ENCODE measurements around the gene OSTN.
A peak's percentile ranks its signal among the peaks of the same experiment; 100 is the strongest.
"Not testable (repeated sequence)": the region's sequence is repeated elsewhere in the genome, so short reads cannot be mapped to it uniquely, and the experiment has no call there.

The OSTN gene

GRCh38 chr3:191198932-191199331 is at the start of gene OSTN:
OSTN (plus strand) TSS chr3:191199241; CDS start chr3:191212533, 13,292 bp downstream.
- no peak for DNase-seq

- no peak for DNase-seq
These were observed 47.4 kb upstream of the OSTN start for GRCh38 chr3:191151653-191152052.

GRCh38 chr3:191154827-191155226 is 44.2 kb upstream of the OSTN start:
- no peak for DNase-seq

GRCh38 chr3:191158247-191158646 is 40.8 kb upstream of the OSTN start:
- DNase-seq: no peak

DNA sequence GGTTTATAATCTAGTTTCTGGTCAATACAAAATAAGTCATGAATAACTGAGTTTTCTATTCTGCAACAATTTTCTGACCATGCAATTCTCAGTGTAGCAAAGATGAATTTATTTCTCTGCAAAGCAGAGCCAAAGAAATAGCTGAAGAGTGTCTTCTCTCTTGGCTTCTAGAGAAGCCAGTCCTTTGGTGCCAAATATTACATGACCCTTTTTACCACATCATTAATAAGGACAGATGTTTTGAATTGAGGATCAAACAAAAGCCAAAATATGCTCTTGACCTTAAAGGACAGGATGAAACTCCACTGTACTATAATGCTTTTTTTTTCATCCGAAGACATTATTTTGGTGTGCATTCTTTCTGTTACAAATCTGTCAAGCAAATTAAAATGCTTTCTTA is 40.2 kb upstream of the OSTN start:
- no peak for DNase-seq

DNA sequence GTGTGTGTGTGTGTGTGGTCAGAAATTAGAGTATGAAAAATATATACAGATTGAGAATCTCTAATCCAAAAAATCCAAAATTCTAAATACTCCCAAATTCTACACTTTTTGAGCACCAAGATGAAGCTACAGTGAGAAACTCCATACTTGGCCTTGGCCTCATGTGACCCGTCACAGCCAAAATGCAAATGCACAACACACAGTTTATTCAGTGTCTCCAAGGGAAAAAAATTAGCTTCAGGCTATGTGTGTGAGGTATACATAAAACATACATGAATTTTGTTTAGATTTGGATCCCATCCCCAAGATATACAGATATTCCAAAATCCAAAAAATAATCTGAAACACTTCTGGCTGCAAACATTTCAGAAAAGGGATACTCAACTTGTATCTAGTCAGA is 33.2 kb upstream of the OSTN start:
- DNase-seq: no peak

GRCh38 chr3:191166368-191166767 is 32.7 kb upstream of the OSTN start:
- no peak for DNase-seq

- DNase-seq: no peak
These were observed 29.5 kb upstream of the OSTN start for GRCh38 chr3:191169566-191169965.

GRCh38 chr3:191170097-191170496 is 28.9 kb upstream of the OSTN start:
- DNase-seq: no peak

GRCh38 chr3:191175102-191175501 is 23.9 kb upstream of the OSTN start:
- no peak for DNase-seq

GRCh38 chr3:191176038-191176785 is 22.8 kb upstream of the OSTN start:
- no peak for DNase-seq

GRCh38 chr3:191185382-191185781 is 13.7 kb upstream of the OSTN start:
- not testable (repeated sequence) for DNase-seq

GRCh38 chr3:191188246-191188645 is 10.8 kb upstream of the OSTN start:
- not testable (repeated sequence) for DNase-seq

DNA sequence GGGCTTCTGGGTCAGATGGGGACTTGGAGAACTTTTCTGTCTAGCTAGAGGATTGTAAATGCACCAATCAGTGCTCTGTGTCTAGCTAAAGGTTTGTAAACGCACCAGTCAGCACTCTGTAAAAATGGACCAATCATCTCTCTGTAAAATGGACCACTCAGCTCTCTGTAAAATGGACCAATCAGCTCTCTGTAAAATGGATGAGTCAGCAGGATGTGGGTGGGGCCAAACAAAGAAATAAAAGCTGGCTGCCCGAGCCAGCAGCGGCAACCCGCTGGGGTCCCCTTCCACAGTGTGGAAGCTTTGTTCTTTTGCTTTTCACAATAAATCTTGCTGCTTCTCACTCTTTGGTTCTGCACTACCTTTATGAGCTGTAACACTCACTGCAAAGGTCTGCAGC is 6.8 kb upstream of the OSTN start:
- DNase-seq: not testable (repeated sequence)

- no peak for DNase-seq
These were observed 6.1 kb upstream of the OSTN start for GRCh38 chr3:191192941-191193340.

DNA sequence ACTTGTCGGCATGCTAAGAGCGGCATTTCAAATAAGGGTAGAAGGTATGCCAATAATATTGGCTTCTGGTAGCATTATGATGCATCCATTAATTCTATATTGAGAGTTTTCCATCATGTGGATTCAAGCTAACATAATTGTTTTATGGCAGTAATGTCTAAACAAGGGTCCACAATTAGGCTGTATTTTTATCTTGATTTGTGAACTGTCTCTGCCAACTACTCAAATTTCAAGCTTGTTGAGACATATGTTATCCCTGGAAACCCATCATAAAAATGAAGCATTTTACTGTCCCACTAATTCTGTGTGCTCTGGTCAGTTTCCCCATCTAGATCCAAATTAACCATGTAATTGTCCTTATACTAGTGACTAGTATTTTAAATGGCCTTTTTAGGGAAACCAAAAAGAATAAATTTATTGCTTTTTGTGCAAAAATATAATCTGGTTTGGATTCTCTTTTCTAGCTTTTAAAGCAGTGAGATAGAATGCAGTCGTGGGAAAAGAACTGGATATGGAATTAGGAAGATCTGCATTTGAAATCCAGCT is 1.2 kb upstream of the OSTN start:
- no peak for DNase-seq

DNA sequence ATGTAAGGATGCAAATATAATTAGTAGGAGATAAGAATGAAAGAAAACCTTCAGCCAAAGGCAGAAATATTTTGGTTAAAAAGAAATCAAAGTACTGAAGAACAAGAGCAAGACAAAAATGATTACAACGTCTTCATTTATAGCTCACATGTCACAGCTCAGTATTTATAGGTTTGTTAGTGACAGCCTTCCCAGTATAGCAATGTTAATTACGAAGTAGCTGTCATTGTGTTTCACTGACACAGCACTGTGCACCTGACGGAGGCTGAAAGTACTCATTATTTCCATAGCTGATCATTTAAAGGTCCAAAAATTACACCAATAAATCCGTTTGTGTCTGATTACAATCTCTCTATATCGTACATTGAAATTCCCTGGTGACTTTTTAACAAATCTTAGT is 561 bp upstream of the OSTN start:
- DNase-seq: no peak

DNA sequence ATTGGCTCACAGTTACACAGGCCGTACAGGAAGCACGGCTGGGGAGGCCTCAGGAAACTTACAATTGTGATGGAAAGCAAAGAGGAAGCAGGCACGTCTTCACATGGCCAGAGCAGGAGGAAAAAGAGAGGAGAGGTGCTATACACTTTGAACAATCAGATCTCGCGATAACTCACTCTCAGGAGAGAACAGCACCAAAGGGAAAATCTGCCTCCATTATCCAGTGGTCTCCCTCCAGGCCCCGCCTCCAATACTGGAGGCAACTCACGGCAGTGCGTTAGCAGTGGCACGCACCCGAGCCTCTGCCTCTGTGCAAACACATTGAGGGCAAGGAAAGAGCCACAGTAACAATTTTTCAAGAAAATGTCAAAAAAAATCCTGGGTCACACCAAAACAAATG is 11.0 kb downstream of the OSTN start:
- no peak for DNase-seq

GRCh38 chr3:191216510-191216909 is 17.5 kb downstream of the OSTN start:
- DNase-seq: no peak

DNA sequence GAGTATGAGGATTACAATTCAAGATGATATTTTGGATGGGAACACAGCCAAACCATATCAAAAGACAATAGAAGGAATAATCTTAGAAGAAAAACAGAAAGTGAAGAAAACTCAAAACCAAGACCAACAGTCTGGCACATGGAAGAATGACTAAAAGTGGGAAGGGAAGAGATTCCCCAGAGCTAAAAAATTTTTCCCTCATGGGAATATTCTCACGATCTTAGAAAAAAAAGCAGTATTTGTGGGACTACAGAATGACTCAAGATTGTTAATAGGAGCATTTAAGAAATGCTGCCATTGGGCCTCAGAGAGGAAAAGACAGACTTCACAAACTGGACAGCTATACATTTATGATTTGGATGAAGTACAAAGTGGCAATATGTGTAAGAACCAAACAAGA is 18.3 kb downstream of the OSTN start:
- no peak for DNase-seq

DNA sequence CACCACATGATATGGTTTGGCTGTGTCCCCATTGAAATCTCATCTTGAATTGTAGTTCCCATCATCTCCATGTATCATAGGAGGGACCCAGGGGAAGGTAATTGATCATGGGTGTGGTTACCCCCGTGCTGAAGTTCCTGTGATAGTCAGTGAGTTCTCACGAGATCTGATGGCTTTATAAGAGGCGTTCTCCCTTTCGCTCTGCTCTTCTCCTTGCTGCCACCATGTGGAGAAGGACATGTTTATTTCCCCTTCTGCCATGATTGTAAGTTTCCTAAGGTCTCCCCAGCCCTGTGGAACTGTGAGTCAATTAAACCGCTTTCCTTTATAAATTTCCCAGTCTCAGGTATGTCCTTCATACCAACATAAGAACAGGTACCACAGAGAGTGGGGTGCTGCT is 21.9 kb downstream of the OSTN start:
- DNase-seq: peak; percentile 25

DNA sequence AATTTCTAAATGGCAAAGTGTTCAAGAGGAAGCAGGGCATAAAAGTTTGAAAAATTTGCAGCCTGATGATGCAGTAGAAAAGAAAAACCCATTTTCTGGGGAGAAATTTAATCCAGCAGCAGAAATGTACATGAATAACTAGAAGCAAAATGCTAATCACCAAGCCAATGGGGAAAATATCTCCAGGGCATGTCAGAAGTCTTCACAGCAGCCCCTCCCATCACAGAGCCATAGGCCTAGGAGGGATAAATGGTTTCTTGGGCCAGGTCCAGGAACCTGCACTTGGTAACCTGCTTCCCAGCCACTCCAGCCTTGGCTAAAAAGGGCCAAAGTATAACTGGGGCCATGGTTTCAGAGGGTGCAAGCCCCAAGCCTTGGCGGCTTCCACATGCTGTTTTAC is 22.6 kb downstream of the OSTN start:
- DNase-seq: no peak

DNA sequence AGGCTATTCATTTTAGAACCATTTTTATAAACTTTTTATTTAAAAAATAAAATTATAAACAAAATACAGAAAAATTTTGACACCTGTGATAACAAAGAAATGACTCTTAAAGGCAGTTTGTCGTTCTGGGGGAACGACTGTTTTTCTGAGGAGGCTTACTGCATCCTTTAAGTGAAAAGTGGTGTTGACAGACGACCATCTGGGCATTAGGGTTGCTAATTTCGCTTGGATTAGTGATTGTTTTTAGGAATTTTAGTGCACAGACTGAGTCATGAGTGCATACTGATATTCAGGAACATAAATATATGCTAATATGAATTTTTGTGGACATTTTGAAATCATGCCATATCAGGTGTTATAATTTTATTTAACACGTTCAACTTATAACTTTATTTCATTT is 28.5 kb downstream of the OSTN start:
- DNase-seq: peak; percentile 82

- DNase-seq: no peak
These were observed 35.2 kb downstream of the OSTN start for GRCh38 chr3:191234216-191234615.

Measured in NCI-H82 (cell line).